Liver (tissue), 9 donors: ENCODE measurements around the gene TMCC2. TPM values are rescaled to one million over a fixed set of nuclear protein-coding genes. Genes with fewer than 3 reads are reported as not detected.
"Not testable (repeated sequence)": the region's sequence is repeated elsewhere in the genome, so short reads cannot be mapped to it uniquely, and the experiment has no call there.

ENCODE experiments used
- DNase-seq: peaks from one replicate; pipeline ENCODE4 v3.0.0-alpha.2; 2017; ENCODE audit warnings: low spot score
- H3K27ac ChIP-seq, 2 donors: one replicate each; pipeline ENCODE4 v1.7.0; 2013; ENCODE audit warnings: inconsistent platforms in 2 of 2, low read length in 2 of 2, control low read depth in 1 of 2, low read depth in 1 of 2, mild to moderate bottlenecking in 1 of 2
- H3K27me3 ChIP-seq, 4 donors: one replicate each; pipeline versions ENCODE4 v1.6.1 to v1.7.0; 2013; ENCODE audit warnings: low read length in 3 of 4, inconsistent platforms in 1 of 4, mild to moderate bottlenecking in 1 of 4, moderate library complexity in 1 of 4; ENCODE audit not compliant: control insufficient read depth in 4 of 4, insufficient read depth in 4 of 4
- H3K36me3 ChIP-seq, 4 donors: one replicate each; pipeline versions ENCODE4 v1.6.1 to v1.7.0; 2013; ENCODE audit warnings: low read length in 3 of 4, mild to moderate bottlenecking in 3 of 4, low read depth in 1 of 4, moderate library complexity in 1 of 4; ENCODE audit not compliant: control insufficient read depth in 4 of 4, insufficient read depth in 3 of 4
- H3K4me1 ChIP-seq, 4 donors: one replicate each; pipeline versions ENCODE4 v1.6.1 to v1.7.0; 2013; ENCODE audit warnings: low read length in 3 of 4, mild to moderate bottlenecking in 3 of 4, moderate library complexity in 1 of 4; ENCODE audit not compliant: control insufficient read depth in 4 of 4, insufficient read depth in 4 of 4
- H3K4me3 ChIP-seq, 3 donors: one replicate each; pipeline versions ENCODE4 v1.6.1 to v1.7.0; 2013; ENCODE audit warnings: low read length in 3 of 3, control low read depth in 1 of 3, low read depth in 1 of 3, mild to moderate bottlenecking in 1 of 3
- H3K9ac ChIP-seq, 2 donors: one replicate each; pipeline ENCODE4 v1.7.0; 2013; ENCODE audit warnings: low read length in 2 of 2, mild to moderate bottlenecking in 2 of 2, moderate library complexity in 2 of 2, control low read depth in 1 of 2, low read depth in 1 of 2
- H3K9me3 ChIP-seq, 4 donors: one replicate each; pipeline versions ENCODE4 v1.6.1 to v1.7.0; 2013; ENCODE audit warnings: low read length in 3 of 4; ENCODE audit not compliant: control insufficient read depth in 4 of 4
- ATF3 ChIP-seq: IDR thresholded peaks from 2 replicates; pipeline ENCODE4 v1.6.1; 2016; ENCODE audit warnings: antibody characterized with exemption
- CTCF ChIP-seq: fragments of 150-350 bp; IDR thresholded peaks from 2 replicates; pipeline ENCODE4 v1.5.1; 2017; ENCODE audit warnings: improper control_type of control experiment, low read depth, low read length; ENCODE audit not compliant: missing input control
- EGR1 ChIP-seq, 2 donors: IDR thresholded peaks; 2 replicates each; pipeline ENCODE4 v1.6.1; 2016 to 2018; ENCODE audit warnings: antibody characterized with exemption in 2 of 2, low read depth in 2 of 2
- FOXA2 ChIP-seq: IDR thresholded peaks from 2 replicates; pipeline ENCODE4 v1.6.1; 2016; ENCODE audit warnings: antibody characterized with exemption
- NR2F2 ChIP-seq: IDR thresholded peaks from 2 replicates; pipeline ENCODE4 v1.6.1; 2016; ENCODE audit warnings: antibody characterized with exemption
- RAD21 ChIP-seq, 2 donors: IDR thresholded peaks; 2 replicates each; pipeline ENCODE4 v1.6.1; 2016; ENCODE audit warnings: antibody characterized with exemption in 2 of 2, mild to moderate bottlenecking in 2 of 2
- SP1 ChIP-seq: IDR thresholded peaks from 2 replicates; pipeline ENCODE4 v1.6.1; 2018; ENCODE audit warnings: antibody characterized with exemption, mild to moderate bottlenecking
- ZBTB33 ChIP-seq: IDR thresholded peaks from 2 replicates; pipeline ENCODE4 v1.6.1; 2016; ENCODE audit warnings: antibody characterized with exemption
- WGBS: extraction: QIAGEN DNeasy Blood & Tissue Kit; methylation state at CpG from one replicate; pipeline ENCODE4 v1.1.7; 2013; 5-methylcytosine and 5-hydroxymethylcytosine counted together
- polyA plus RNA-seq, 2 donors: library from polyadenylated mRNA; stranded (reverse) in 1 of 2; unstranded in 1 of 2; fragments of 200-250 nt in 1 of 2; fragments of >200 nt in 1 of 2; fragmentation: Nextera tagmentation in 1 of 2; extraction: Ambion mirVana in 1 of 2; gene quantifications; one replicate each; pipeline versions ENCODE4 v1.2.1 to v1.2.3, GENCODE V29; 2013 to 2015
- total RNA-seq, 2 donors: library from RNA; depleted of rRNA; stranded (reverse); fragments of >200 nt; gene quantifications; one replicate each; pipeline ENCODE4 v1.2.3, GENCODE V29; 2014
- donor health status: healthy.
- donor health status: healthy.
- donor health status: healthy.
- donor health status: healthy.
- donor health status: healthy.

Gene TMCC2
- total and polyA plus RNA-seq, 4 donors: 0.06 to 452 (median 0.21) TPM

- Histone ChIP-seq H3K9me3 (no peaks in the 10 kb centered on the region), H3K4me1 (peaks cover 0 to 25% (median 14%) of the 10 kb centered on the region in 4 donors), H3K27me3 (peaks cover 0 to 2% (median 0%) of the 10 kb centered on the region in 4 donors), H3K27ac (no peak overlapping the region), H3K4me3 (no peak overlapping the region), H3K9ac (no peak overlapping the region), H3K36me3 (no peaks in the 10 kb centered on the region)
- TF ChIP-seq EGR1 (IDR thresholded peaks at IDR 0.05; ENCODE audit: low read depth in 2 of 2): no peak
- DNase-seq: no peak
- WGBS: 72% methylated on average over 3 of the region's 3 CpGs
These were observed 5.2 kb downstream of the TMCC2 start for GRCh38 chr1:205232945-205233397.

- not testable (repeated sequence) for H3K9me3 ChIP-seq, H3K36me3 ChIP-seq, H3K4me3 ChIP-seq, H3K27ac ChIP-seq, DNase-seq, H3K9ac ChIP-seq, H3K27me3 ChIP-seq
- 95% methylated on average over 7 of the region's 7 CpGs for WGBS
- peaks cover 0 to 15% (median 5%) of the 10 kb centered on the region in 4 donors for H3K4me1 ChIP-seq
These were observed 6.2 kb downstream of the TMCC2 start for GRCh38 chr1:205233986-205234385.

- no peaks in the 10 kb centered on the region for H3K9me3 ChIP-seq
- no peak overlapping the region for H3K27ac ChIP-seq
- WGBS: 94% methylated on average over 6 of the region's 6 CpGs
- H3K27me3 ChIP-seq: peaks cover 0 to 1% (median 0%) of the 10 kb centered on the region in 4 donors
- no peaks in the 10 kb centered on the region for H3K36me3 ChIP-seq
- no peak overlapping the region for H3K9ac ChIP-seq
- no peak for DNase-seq
- no peak for TF ChIP-seq ATF3
- peaks cover 0 to 5% (median 0%) of the 10 kb centered on the region in 4 donors for H3K4me1 ChIP-seq
- H3K4me3 ChIP-seq: no peak overlapping the region
These were observed 8.2 kb downstream of the TMCC2 start for GRCh38 chr1:205235951-205236350.

GRCh38 chr1:205236526-205236925 is 8.8 kb downstream of the TMCC2 start:
- TF ChIP-seq NR2F2 (no peak), CTCF (no peak), RAD21 (IDR thresholded peaks at IDR 0.05) (no peak), ZBTB33 (no peak), SP1 (no peak), EGR1 (IDR thresholded peaks at IDR 0.05; ENCODE audit: low read depth in 2 of 2) (no peak), FOXA2 (no peak)
- peaks cover 0 to 5% (median 0%) of the 10 kb centered on the region in 4 donors for H3K4me1 ChIP-seq
- no peaks in the 10 kb centered on the region for H3K27me3 ChIP-seq
- DNase-seq: no peak
- no peak overlapping the region for H3K9ac ChIP-seq
- no peaks in the 10 kb centered on the region for H3K9me3 ChIP-seq
- no peak overlapping the region for H3K27ac ChIP-seq
- 94% methylated on average over 8 of the region's 8 CpGs for WGBS
- no peak overlapping the region for H3K4me3 ChIP-seq
- H3K36me3 ChIP-seq: no peaks in the 10 kb centered on the region
